ENCODE results near the gene RAB6D.
"Not testable (repeated sequence)": the region's sequence is repeated elsewhere in the genome, so short reads cannot be mapped to it uniquely, and the experiment has no call there.

DNA sequence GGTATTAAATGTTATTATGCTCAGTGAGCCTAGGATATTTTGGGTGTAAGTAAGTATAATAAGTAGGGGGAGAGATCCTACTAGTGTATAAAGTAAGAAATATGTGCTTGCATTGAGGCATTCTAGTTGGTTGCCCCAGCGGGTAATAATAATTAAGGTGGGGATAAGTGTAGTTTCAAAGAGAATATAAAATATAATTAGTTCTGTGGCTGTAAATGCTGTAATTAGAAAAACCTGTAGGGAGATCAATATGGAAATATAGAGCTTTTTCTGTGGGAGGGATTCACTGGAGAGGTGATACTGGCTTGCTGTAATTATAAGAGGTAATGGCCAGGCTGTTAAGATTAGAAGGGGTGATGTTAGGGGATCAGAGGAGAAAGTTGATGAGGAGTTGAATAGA, 9.1 kb upstream of the RAB6D start:
- TF ChIP-seq, protein P1, sequence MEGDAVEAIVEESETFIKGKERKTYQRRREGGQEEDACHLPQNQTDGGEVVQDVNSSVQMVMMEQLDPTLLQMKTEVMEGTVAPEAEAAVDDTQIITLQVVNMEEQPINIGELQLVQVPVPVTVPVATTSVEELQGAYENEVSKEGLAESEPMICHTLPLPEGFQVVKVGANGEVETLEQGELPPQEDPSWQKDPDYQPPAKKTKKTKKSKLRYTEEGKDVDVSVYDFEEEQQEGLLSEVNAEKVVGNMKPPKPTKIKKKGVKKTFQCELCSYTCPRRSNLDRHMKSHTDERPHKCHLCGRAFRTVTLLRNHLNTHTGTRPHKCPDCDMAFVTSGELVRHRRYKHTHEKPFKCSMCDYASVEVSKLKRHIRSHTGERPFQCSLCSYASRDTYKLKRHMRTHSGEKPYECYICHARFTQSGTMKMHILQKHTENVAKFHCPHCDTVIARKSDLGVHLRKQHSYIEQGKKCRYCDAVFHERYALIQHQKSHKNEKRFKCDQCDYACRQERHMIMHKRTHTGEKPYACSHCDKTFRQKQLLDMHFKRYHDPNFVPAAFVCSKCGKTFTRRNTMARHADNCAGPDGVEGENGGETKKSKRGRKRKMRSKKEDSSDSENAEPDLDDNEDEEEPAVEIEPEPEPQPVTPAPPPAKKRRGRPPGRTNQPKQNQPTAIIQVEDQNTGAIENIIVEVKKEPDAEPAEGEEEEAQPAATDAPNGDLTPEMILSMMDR (conservative IDR thresholded peaks at IDR 0.05; ENCODE audit: low read depth in 2 of 2), result not testable (repeated sequence)
- not testable (repeated sequence) for TF ChIP-seq POLR2AphosphoS5 (IDR thresholded peaks at IDR 0.05; ENCODE audit: low read depth); EZH2 (IDR thresholded peaks at IDR 0.05; ENCODE audit: low read depth, unreplicated experiment); NANOG (IDR thresholded peaks at IDR 0.05; ENCODE audit: borderline replicate concordance); EZH2phosphoT487 (IDR thresholded peaks at IDR 0.05; ENCODE audit: unreplicated experiment); STAT1 (IDR thresholded peaks at IDR 0.05; ENCODE audit: unreplicated experiment)
- TF ChIP-seq, protein P2, sequence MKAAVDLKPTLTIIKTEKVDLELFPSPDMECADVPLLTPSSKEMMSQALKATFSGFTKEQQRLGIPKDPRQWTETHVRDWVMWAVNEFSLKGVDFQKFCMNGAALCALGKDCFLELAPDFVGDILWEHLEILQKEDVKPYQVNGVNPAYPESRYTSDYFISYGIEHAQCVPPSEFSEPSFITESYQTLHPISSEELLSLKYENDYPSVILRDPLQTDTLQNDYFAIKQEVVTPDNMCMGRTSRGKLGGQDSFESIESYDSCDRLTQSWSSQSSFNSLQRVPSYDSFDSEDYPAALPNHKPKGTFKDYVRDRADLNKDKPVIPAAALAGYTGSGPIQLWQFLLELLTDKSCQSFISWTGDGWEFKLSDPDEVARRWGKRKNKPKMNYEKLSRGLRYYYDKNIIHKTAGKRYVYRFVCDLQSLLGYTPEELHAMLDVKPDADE (IDR thresholded peaks at IDR 0.05), result not testable (repeated sequence)
- TF ChIP-seq, protein P3, sequence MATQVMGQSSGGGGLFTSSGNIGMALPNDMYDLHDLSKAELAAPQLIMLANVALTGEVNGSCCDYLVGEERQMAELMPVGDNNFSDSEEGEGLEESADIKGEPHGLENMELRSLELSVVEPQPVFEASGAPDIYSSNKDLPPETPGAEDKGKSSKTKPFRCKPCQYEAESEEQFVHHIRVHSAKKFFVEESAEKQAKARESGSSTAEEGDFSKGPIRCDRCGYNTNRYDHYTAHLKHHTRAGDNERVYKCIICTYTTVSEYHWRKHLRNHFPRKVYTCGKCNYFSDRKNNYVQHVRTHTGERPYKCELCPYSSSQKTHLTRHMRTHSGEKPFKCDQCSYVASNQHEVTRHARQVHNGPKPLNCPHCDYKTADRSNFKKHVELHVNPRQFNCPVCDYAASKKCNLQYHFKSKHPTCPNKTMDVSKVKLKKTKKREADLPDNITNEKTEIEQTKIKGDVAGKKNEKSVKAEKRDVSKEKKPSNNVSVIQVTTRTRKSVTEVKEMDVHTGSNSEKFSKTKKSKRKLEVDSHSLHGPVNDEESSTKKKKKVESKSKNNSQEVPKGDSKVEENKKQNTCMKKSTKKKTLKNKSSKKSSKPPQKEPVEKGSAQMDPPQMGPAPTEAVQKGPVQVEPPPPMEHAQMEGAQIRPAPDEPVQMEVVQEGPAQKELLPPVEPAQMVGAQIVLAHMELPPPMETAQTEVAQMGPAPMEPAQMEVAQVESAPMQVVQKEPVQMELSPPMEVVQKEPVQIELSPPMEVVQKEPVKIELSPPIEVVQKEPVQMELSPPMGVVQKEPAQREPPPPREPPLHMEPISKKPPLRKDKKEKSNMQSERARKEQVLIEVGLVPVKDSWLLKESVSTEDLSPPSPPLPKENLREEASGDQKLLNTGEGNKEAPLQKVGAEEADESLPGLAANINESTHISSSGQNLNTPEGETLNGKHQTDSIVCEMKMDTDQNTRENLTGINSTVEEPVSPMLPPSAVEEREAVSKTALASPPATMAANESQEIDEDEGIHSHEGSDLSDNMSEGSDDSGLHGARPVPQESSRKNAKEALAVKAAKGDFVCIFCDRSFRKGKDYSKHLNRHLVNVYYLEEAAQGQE (IDR thresholded peaks at IDR 0.05; ENCODE audit: unreplicated experiment), result not testable (repeated sequence)
